ENCODE measurements around the gene FOXJ3. TPM values are rescaled to one million over a fixed set of nuclear protein-coding genes. Genes with fewer than 3 reads are reported as not detected.

FOXJ3 gene
- total RNA-seq, 1 donor, result 38.0 TPM

GRCh38 chr1:42279055-42279454, 56.0 kb downstream of the FOXJ3 start:
- no peak for TF ChIP-seq CTCF (IDR thresholded peaks at IDR 0.05; ENCODE audit: insufficient read depth, low read length)
- H3K4me3 ChIP-seq (ENCODE audit: low read depth, low read length), result no peak overlapping the region
- DNase-seq (ENCODE audit: low read depth), result no peak

- H3K4me3 ChIP-seq (ENCODE audit: low read depth, low read length), result no peak overlapping the region
- TF ChIP-seq CTCF (IDR thresholded peaks at IDR 0.05; ENCODE audit: insufficient read depth, low read length), result no peak
- DNase-seq (ENCODE audit: low read depth), result no peak
Observed at GRCh38 chr1:42272920-42273319, 62.1 kb downstream of the FOXJ3 start.

- DNase-seq (ENCODE audit: low read depth), result no peak
- TF ChIP-seq CTCF (IDR thresholded peaks at IDR 0.05; ENCODE audit: insufficient read depth, low read length), result no peak
- no peak overlapping the region for H3K4me3 ChIP-seq (ENCODE audit: low read depth, low read length)
Observed at GRCh38 chr1:42267904-42268303, 67.1 kb downstream of the FOXJ3 start.

GRCh38 chr1:42266253-42267135, 68.5 kb downstream of the FOXJ3 start:
- no peak for DNase-seq (ENCODE audit: low read depth)
- TF ChIP-seq CTCF (IDR thresholded peaks at IDR 0.05; ENCODE audit: insufficient read depth, low read length), result no peak
- no peak overlapping the region for H3K4me3 ChIP-seq (ENCODE audit: low read depth, low read length)

- H3K4me3 ChIP-seq (ENCODE audit: low read depth, low read length), result no peak overlapping the region
- DNase-seq (ENCODE audit: low read depth), result no peak
- no peak for TF ChIP-seq CTCF (IDR thresholded peaks at IDR 0.05; ENCODE audit: insufficient read depth, low read length)
Observed at GRCh38 chr1:42264511-42265190, 70.4 kb downstream of the FOXJ3 start.

GRCh38 chr1:42263019-42263418, 72.0 kb downstream of the FOXJ3 start:
- no peak for TF ChIP-seq CTCF (IDR thresholded peaks at IDR 0.05; ENCODE audit: insufficient read depth, low read length)

More at GRCh38 chr1:42263019-42263418, 72.0 kb downstream of the FOXJ3 start:
- no peak overlapping the region for H3K4me3 ChIP-seq (ENCODE audit: low read depth, low read length)
- DNase-seq (ENCODE audit: low read depth), result no peak

All from fibroblast of the aortic adventitia (primary cell).